HL-60 (cell line): ENCODE data around the gene MT4.

ENCODE experiments used
- DNase-seq, 2 experiments: peaks; one replicate each; pipeline ENCODE4 v3.0.0-alpha.2; 2010 to 2020; ENCODE audit warnings: low read depth in 1 of 2, low spot score in 1 of 2
- H3K27ac ChIP-seq: fragments of 250-450 bp; sonication (Bioruptor Pico); replicated peaks from 2 replicates; pipeline ENCODE4 v1.5.1; 2020; ENCODE audit warnings: mild to moderate bottlenecking, moderate library complexity
- H3K27me3 ChIP-seq: fragments of 250-450 bp; sonication (Bioruptor Pico); 2 replicates; pipeline ENCODE4 v1.5.1; 2021; ENCODE audit warnings: mild to moderate bottlenecking, moderate library complexity; ENCODE audit not compliant: insufficient read depth, poor library complexity, severe bottlenecking
- H3K4me3 ChIP-seq: replicated peaks from 2 replicates; pipeline ENCODE4 v1.5.1; 2011; ENCODE audit warnings: mild to moderate bottlenecking, control low read depth, low read length; ENCODE audit not compliant: insufficient read depth
- GABPA ChIP-seq: IDR thresholded peaks from 2 replicates; pipeline ENCODE4 v1.6.1; 2012; ENCODE audit warnings: low read depth
- POLR2AphosphoS5 ChIP-seq: IDR thresholded peaks from 2 replicates; pipeline ENCODE4 v1.6.1; 2012; ENCODE audit warnings: low read depth
- SPI1 ChIP-seq: IDR thresholded peaks from 2 replicates; pipeline ENCODE4 v1.6.1; 2012; ENCODE audit warnings: low read depth, mild to moderate bottlenecking, borderline replicate concordance
- TF ChIP-seq, protein P1 (sequence below): IDR thresholded peaks from 2 replicates; pipeline ENCODE4 v1.6.1; 2012; ENCODE audit warnings: low read depth; ENCODE audit not compliant: insufficient replicate concordance
- TF ChIP-seq, protein P2 (sequence below): IDR thresholded peaks from one replicate; pipeline ENCODE4 v1.5.1; 2011; ENCODE audit warnings: low read length, control low read depth, inconsistent platforms; ENCODE audit not compliant: insufficient read depth

MT4 gene

DNA sequence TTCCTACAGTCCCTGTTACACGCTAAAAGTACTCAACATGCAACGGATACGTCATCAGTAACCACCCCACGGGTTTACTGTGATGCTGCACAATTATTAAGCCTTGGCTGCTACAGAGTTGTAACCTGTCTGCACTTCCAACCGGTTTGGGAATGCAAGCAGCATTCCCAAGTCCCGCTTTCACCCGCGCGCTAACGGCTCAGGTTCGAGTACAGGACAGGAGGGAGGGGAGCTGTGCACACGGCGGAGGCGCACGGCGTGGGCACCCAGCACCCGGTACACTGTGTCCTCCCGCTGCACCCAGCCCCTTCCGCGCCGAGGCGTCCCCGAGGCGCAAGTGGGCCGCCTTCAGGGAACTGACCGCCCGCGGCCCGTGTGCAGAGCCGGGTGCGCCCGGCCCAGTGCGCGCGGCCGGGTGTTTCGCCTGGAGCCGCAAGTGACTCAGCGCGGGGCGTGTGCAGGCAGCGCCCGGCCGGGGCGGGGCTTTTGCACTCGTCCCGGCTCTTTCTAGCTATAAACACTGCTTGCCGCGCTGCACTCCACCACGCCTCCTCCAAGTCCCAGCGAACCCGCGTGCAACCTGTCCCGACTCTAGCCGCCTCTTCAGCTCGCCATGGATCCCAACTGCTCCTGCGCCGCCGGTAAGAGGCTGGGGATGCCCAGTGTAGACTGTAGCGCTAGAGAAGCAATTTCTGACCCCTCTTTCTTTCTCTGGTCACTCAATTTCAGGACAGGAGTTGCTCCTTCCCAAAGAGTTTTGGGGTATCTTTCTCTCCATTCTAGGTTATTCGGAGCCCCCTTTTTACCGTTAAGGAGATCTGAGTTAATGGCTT lies 43.4 kb downstream of the MT4 start, which contains the start of gene MT2A:
TSS of gene MT2A (plus strand) at position 542 of the 833 bp plus-strand sequence. CDS start at position 614, 72 bp downstream.
- H3K27me3 ChIP-seq = no peaks in the 10 kb centered on the region
- TF ChIP-seq GABPA = no peak
- TF ChIP-seq, protein P1, sequence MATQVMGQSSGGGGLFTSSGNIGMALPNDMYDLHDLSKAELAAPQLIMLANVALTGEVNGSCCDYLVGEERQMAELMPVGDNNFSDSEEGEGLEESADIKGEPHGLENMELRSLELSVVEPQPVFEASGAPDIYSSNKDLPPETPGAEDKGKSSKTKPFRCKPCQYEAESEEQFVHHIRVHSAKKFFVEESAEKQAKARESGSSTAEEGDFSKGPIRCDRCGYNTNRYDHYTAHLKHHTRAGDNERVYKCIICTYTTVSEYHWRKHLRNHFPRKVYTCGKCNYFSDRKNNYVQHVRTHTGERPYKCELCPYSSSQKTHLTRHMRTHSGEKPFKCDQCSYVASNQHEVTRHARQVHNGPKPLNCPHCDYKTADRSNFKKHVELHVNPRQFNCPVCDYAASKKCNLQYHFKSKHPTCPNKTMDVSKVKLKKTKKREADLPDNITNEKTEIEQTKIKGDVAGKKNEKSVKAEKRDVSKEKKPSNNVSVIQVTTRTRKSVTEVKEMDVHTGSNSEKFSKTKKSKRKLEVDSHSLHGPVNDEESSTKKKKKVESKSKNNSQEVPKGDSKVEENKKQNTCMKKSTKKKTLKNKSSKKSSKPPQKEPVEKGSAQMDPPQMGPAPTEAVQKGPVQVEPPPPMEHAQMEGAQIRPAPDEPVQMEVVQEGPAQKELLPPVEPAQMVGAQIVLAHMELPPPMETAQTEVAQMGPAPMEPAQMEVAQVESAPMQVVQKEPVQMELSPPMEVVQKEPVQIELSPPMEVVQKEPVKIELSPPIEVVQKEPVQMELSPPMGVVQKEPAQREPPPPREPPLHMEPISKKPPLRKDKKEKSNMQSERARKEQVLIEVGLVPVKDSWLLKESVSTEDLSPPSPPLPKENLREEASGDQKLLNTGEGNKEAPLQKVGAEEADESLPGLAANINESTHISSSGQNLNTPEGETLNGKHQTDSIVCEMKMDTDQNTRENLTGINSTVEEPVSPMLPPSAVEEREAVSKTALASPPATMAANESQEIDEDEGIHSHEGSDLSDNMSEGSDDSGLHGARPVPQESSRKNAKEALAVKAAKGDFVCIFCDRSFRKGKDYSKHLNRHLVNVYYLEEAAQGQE = peak; percentile 35
- peak; percentile 45; the same call in 1 of the 2 replicates for TF ChIP-seq POLR2AphosphoS5
- TF ChIP-seq, protein P2, sequence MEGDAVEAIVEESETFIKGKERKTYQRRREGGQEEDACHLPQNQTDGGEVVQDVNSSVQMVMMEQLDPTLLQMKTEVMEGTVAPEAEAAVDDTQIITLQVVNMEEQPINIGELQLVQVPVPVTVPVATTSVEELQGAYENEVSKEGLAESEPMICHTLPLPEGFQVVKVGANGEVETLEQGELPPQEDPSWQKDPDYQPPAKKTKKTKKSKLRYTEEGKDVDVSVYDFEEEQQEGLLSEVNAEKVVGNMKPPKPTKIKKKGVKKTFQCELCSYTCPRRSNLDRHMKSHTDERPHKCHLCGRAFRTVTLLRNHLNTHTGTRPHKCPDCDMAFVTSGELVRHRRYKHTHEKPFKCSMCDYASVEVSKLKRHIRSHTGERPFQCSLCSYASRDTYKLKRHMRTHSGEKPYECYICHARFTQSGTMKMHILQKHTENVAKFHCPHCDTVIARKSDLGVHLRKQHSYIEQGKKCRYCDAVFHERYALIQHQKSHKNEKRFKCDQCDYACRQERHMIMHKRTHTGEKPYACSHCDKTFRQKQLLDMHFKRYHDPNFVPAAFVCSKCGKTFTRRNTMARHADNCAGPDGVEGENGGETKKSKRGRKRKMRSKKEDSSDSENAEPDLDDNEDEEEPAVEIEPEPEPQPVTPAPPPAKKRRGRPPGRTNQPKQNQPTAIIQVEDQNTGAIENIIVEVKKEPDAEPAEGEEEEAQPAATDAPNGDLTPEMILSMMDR = no peak
- no peak for TF ChIP-seq SPI1
- peak; percentile 94 to 95 for DNase-seq
- H3K4me3 ChIP-seq = peak within 1 kb of the TSS; percentile 60
- H3K27ac ChIP-seq = peak within 1 kb of the TSS; percentile 69

DNA sequence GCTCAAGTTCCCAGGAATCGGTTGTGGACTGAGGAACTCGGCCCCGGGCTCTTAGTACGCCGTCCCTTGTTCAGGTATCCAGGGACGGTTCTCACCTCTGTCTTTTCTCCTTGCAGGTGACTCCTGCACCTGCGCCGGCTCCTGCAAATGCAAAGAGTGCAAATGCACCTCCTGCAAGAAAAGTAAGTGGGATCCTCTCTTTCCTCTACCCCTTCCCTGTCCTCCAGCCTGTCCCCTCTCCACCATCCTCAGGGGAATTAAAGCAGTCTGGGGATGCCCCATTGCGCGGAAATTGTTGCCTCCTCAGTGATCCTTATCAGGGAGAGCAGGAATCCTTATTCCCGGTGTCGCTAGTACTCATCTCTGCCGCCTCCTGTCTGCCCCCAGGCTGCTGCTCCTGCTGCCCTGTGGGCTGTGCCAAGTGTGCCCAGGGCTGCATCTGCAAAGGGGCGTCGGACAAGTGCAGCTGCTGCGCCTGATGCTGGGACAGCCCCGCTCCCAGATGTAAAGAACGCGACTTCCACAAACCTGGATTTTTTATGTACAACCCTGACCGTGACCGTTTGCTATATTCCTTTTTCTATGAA lies 44.1 kb downstream of the MT4 start:
- no peak for DNase-seq
- H3K27ac ChIP-seq = peak overlapping the region; percentile 69
- H3K4me3 ChIP-seq = peak overlapping the region; percentile 60
- TF ChIP-seq POLR2AphosphoS5 = no peak
- TF ChIP-seq, protein P1 = no peak
- TF ChIP-seq SPI1 = no peak
- TF ChIP-seq, protein P2 = no peak
- no peak for TF ChIP-seq GABPA
- H3K27me3 ChIP-seq = no peaks in the 10 kb centered on the region

DNA sequence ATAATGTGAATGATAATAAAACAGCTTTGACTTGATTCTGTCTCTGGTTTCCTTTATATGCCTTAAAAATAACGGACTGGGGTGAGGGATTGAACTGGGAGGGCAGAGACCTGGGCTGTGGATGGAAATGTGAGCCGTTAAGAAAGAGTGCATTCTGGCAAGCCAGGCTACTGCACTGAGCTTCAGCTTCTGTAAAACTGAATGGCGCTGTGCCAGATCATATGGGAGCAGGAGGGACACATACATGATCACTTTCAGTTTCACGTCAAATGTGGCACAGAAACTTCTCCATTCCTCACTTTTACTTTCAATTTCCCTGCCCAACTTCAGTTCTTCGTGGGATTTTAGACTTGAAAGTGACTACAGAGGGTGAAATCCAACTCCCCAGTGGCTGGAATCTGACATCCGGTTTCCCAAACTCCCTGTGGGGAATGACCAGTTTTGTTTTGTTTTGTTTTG lies 44.6 kb downstream of the MT4 start:
- Histone ChIP-seq H3K27ac (peak overlapping the region; percentile 69), H3K4me3 (peak overlapping the region; percentile 60), H3K27me3 (no peaks in the 10 kb centered on the region)
- TF ChIP-seq POLR2AphosphoS5 = peak; percentile 64
- TF ChIP-seq SPI1 = no peak
- peak in 1 of 2 experiments; percentile 95 for DNase-seq

DNA sequence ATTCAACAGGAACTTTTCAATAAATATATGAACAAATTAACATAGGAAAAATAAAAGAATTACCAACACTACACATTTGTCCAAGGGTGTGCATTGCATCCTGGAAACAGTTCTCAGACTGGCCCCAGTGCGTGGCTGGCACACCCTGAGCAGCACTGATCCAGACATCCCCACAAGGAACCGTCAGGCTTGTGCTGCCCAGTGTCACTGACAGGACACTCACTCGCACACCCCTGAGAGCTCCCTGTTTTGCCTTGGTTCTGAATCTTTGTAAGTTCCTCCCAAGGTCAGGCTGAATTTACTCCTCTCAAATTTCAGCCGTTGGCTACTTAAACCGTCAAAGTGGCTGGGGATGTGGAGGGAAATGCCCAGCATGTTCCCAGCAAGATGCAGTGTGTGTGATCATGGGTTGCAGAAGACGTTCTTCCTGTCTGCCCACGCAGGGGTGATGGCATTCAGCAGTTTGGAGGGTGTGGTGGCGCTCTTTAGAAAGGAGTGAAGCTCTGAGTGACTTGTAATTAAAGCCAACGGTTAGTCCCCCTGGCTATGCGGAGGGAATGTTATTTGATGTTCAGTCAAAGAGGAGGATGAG lies 45.2 kb downstream of the MT4 start:
- Histone ChIP-seq H3K27me3 (no peaks in the 10 kb centered on the region), H3K4me3 (no peak overlapping the region), H3K27ac (peak overlapping the region; percentile 69)
- DNase-seq = peak in 1 of 2 experiments; percentile 57
- TF ChIP-seq POLR2AphosphoS5 = peak; percentile 45; the same call in 1 of the 2 replicates
- TF ChIP-seq GABPA = no peak
